HCT116 (cell line): ENCODE data around the gene SFXN5. TPM values are rescaled to one million over a fixed set of nuclear protein-coding genes. Genes with fewer than 3 reads are reported as not detected.

Source experiments
- ATAC-seq: fragments of 200-7000 bp; cut with Tn5 transposase; 2 replicates; pipeline ENCODE4 v1.9.1; 2020; ENCODE audit warnings: mild to moderate bottlenecking, moderate library complexity
- BruUV-seq: library from RNA; stranded (reverse); fragments of 400-500 nt; replicated peaks from 2 replicates; lab custom pipeline; 2021; lab: Mats Ljungman, UMichigan
- CTCF ChIA-PET: fragments of 300-600 bp; sonication (Branson Sonifier 250); formaldehyde crosslinking; loops from one replicate; lab custom pipeline; 2021; ENCODE audit warnings: antibody characterized with exemption; lab: Charles Lee
- POLR2A ChIA-PET: fragments of 300-600, 350-600 bp; sonication (Branson Sonifier 250); formaldehyde crosslinking; loops from one replicate; lab custom pipeline; 2021; ENCODE audit warnings: antibody characterized with exemption; lab: Charles Lee
- RAD21 ChIA-PET, 2 experiments: fragments of 300-600 bp; sonication (Branson Sonifier 250); formaldehyde crosslinking; loops; one replicate each; lab custom pipeline; 2023; ENCODE audit warnings: low total read pairs in 2 of 2; ENCODE audit not compliant: uncharacterized antibody in 2 of 2, unreplicated experiment in 2 of 2, low non-redundant PET in 1 of 2; lab: Charles Lee
- DNase-seq: peaks from one replicate; pipeline ENCODE4 v3.0.0-alpha.2; 2010; ENCODE audit warnings: low read depth, low spot score
- H2AFZ ChIP-seq: fragments of 200-600 bp; shearing (Covaris generic), sonication (generic); 2 replicates; pipeline ENCODE4 v1.6.1; 2017; ENCODE audit warnings: low read depth, mixed run types, mixed read lengths, antibody characterized with exemption, low read length; ENCODE audit not compliant: poor library complexity, severe bottlenecking
- H3K27ac ChIP-seq: 2 replicates; pipeline ENCODE4 v1.5.1; 2012; ENCODE audit warnings: low read depth, low read length
- H3K27me3 ChIP-seq: fragments of 200-600 bp; sonication (generic); 2 replicates; pipeline ENCODE4 v1.6.1; 2016; ENCODE audit warnings: mixed run types, low read length, mixed read lengths; ENCODE audit not compliant: insufficient read depth
- H3K36me3 ChIP-seq, 2 experiments: fragments of 200-500 bp in 1 of 2; fragments of 200-600 bp in 1 of 2; sonication (Bioruptor generic) in 1 of 2; sonication (generic) in 1 of 2; 2 replicates each; pipeline versions ENCODE4 v1.5.1 to v1.6.1; 2014 to 2016; ENCODE audit warnings: low read length in 2 of 2, inconsistent platforms in 1 of 2, mixed read lengths in 1 of 2, mixed run types in 1 of 2; ENCODE audit not compliant: insufficient read depth in 2 of 2, control insufficient read depth in 1 of 2
- H3K4me1 ChIP-seq, 2 experiments: fragments of 200-600 bp in 1 of 2; sonication (generic) in 1 of 2; 2 replicates each; pipeline versions ENCODE4 v1.5.1 to v1.6.1; 2012 to 2017; ENCODE audit warnings: low read length in 2 of 2, inconsistent platforms in 1 of 2, mild to moderate bottlenecking in 1 of 2, mixed read lengths in 1 of 2, mixed run types in 1 of 2, moderate library complexity in 1 of 2; ENCODE audit not compliant: insufficient read depth in 2 of 2, control insufficient read depth in 1 of 2
- H3K4me2 ChIP-seq: fragments of 200-600 bp; sonication (generic); 2 replicates; pipeline ENCODE4 v1.6.1; 2017; ENCODE audit warnings: mixed run types, low read length, mixed read lengths
- H3K4me3 ChIP-seq, 2 experiments: fragments of 200-600 bp in 1 of 2; sonication (generic) in 1 of 2; replicated peaks in 1 of 2; 2 replicates each; pipeline ENCODE4 v1.5.1; 2011 to 2016; ENCODE audit warnings: low read length in 2 of 2, control low read depth in 1 of 2, low read depth in 1 of 2, mild to moderate bottlenecking in 1 of 2, mixed read lengths in 1 of 2, mixed run types in 1 of 2
- H3K79me2 ChIP-seq: fragments of 200-600 bp; sonication (generic); 2 replicates; pipeline ENCODE4 v1.6.1; 2017; ENCODE audit warnings: mild to moderate bottlenecking, mixed run types, low read length, moderate library complexity, mixed read lengths; ENCODE audit not compliant: insufficient read depth
- H3K9ac ChIP-seq: fragments of 200-600 bp; sonication (generic); 2 replicates; pipeline ENCODE4 v1.6.1; 2016; ENCODE audit warnings: low read length, mixed read lengths
- H3K9me2 ChIP-seq: fragments of 200-600 bp; sonication (generic), shearing (Covaris generic); 2 replicates; pipeline ENCODE4 v1.6.1; 2017; ENCODE audit warnings: mixed run types, mild to moderate bottlenecking, moderate library complexity; ENCODE audit not compliant: insufficient read depth
- H3K9me3 ChIP-seq, 2 experiments: fragments of 200-500 bp in 1 of 2; fragments of 200-600 bp in 1 of 2; sonication (Bioruptor generic) in 1 of 2; sonication (generic) in 1 of 2; 2 replicates each; pipeline ENCODE4 v1.6.1; 2014 to 2017; ENCODE audit warnings: low read length in 2 of 2, mixed read lengths in 2 of 2, inconsistent platforms in 1 of 2, low read depth in 1 of 2, mild to moderate bottlenecking in 1 of 2, mixed run types in 1 of 2, moderate library complexity in 1 of 2; ENCODE audit not compliant: control insufficient read depth in 1 of 2, insufficient read depth in 1 of 2
- H4K20me1 ChIP-seq: fragments of 200-600 bp; sonication (generic), shearing (Covaris generic); 2 replicates; pipeline ENCODE4 v1.6.1; 2017; ENCODE audit warnings: mixed run types, mild to moderate bottlenecking, moderate library complexity; ENCODE audit not compliant: insufficient read depth
- ATF3 ChIP-seq: IDR thresholded peaks from 2 replicates; pipeline ENCODE4 v1.6.1; 2012
- CEBPB ChIP-seq: IDR thresholded peaks from 2 replicates; pipeline ENCODE4 v1.6.1; 2012; ENCODE audit warnings: low read depth
- EGR1 ChIP-seq: IDR thresholded peaks from 2 replicates; pipeline ENCODE4 v1.6.1; 2012; ENCODE audit warnings: low read depth
- EZH2 ChIP-seq: fragments of 200-600 bp; sonication (generic); IDR thresholded peaks from 2 replicates; pipeline ENCODE4 v1.6.1; 2017; ENCODE audit warnings: antibody characterized with exemption, mixed run types
- EZH2phosphoT487 ChIP-seq: fragments of 200-600 bp; IDR thresholded peaks from 2 replicates; pipeline ENCODE4 v1.6.1; 2018; ENCODE audit warnings: antibody characterized with exemption, borderline replicate concordance
- FOSL1 ChIP-seq: IDR thresholded peaks from 2 replicates; pipeline ENCODE4 v1.6.1; 2012; ENCODE audit warnings: low read depth
- POLR2A ChIP-seq: IDR thresholded peaks from 2 replicates; pipeline ENCODE4 v1.7.0; 2011; ENCODE audit warnings: borderline replicate concordance; ENCODE audit not compliant: insufficient read depth, insufficient read length; ENCODE audit errors: extremely low read depth
- SIN3A ChIP-seq: IDR thresholded peaks from 2 replicates; pipeline ENCODE4 v1.6.1; 2012; ENCODE audit warnings: low read depth
- SP1 ChIP-seq: IDR thresholded peaks from 2 replicates; pipeline ENCODE4 v1.6.1; 2012; ENCODE audit warnings: low read depth
- ZFX ChIP-seq: fragments of 450-650 bp; IDR thresholded peaks from 2 replicates; pipeline ENCODE4 v1.6.1; 2017
- intact Hi-C: fragments of 100-400 bp; cut with micrococcal nuclease; formaldehyde crosslinking; loops from 2 replicates; pipeline ENCODE4 v1.10.0; 2022
- total RNA-seq: library from RNA; stranded (reverse); gene quantifications from one replicate; pipeline ENCODE4 v1.2.1, GENCODE V29; 2021; ENCODE audit not compliant: unreplicated experiment

Gene SFXN5
- total RNA-seq, 1 experiment from 2014 or later, result 10.0 TPM

- Histone ChIP-seq H3K27me3 (no peaks in the 10 kb centered on the region), H3K4me1 (no peaks in the 10 kb centered on the region; a peak in 1 of 4 replicates), H3K36me3 (no peaks in the 10 kb centered on the region), H3K79me2 (no peaks in the 10 kb centered on the region), H3K4me2 (no peak overlapping the region), H3K4me3 (no peak overlapping the region), H3K9me2 (no peaks in the 10 kb centered on the region), H3K9ac (no peak overlapping the region), H4K20me1 (no peaks in the 10 kb centered on the region), H2AFZ (no peak overlapping the region), H3K27ac (no peak overlapping the region), H3K9me3 (no peaks in the 10 kb centered on the region)
- ATAC-seq, result no peak
- intact Hi-C loops, result no loop called here
- no TSS peak for BruUV-seq
- CTCF ChIA-PET, result no interaction called here
- no peak for TF ChIP-seq ZFX
- no peak for TF ChIP-seq FOSL1
- TF ChIP-seq EZH2phosphoT487, result no peak
- TF ChIP-seq POLR2A, result no peak
- TF ChIP-seq EZH2, result no peak
- no peak for TF ChIP-seq CEBPB
- no peak for TF ChIP-seq SIN3A
- TF ChIP-seq SP1, result no peak
- TF ChIP-seq ATF3, result no peak
- no peak for TF ChIP-seq EGR1
- no peak for DNase-seq
- POLR2A ChIA-PET, result no interaction called here
- RAD21 ChIA-PET, result no interaction called here
Measured at GRCh38 chr2:73050121-73050545, 21.4 kb downstream of the SFXN5 start.

GRCh38 chr2:73043929-73044832, 27.3 kb downstream of the SFXN5 start:
- Histone ChIP-seq H3K79me2 (no peaks in the 10 kb centered on the region), H3K4me3 (no peak overlapping the region), H3K9ac (no peak overlapping the region), H3K4me1 (no peaks in the 10 kb centered on the region), H4K20me1 (no peaks in the 10 kb centered on the region), H3K27ac (no peak overlapping the region), H3K36me3 (no peaks in the 10 kb centered on the region), H3K4me2 (no peak overlapping the region), H3K9me3 (no peaks in the 10 kb centered on the region), H3K27me3 (no peaks in the 10 kb centered on the region), H2AFZ (no peak overlapping the region), H3K9me2 (no peaks in the 10 kb centered on the region)
- intact Hi-C loops, result no loop called here
- no TSS peak for BruUV-seq
- ATAC-seq (no peak), DNase-seq (no peak)
- ChIA-PET POLR2A (no interaction called here), CTCF (no interaction called here), RAD21 (no interaction called here)
- TF ChIP-seq ZFX, result 0 out of 2 replicates have a peak, but pooled peaks have one; percentile 6
- no peak for TF ChIP-seq SP1
